ENCODE data around the gene TMEM33. TPM values are rescaled to one million over a fixed set of nuclear protein-coding genes. Genes with fewer than 3 reads are reported as not detected.
"Not testable (repeated sequence)": the region's sequence is repeated elsewhere in the genome, so short reads cannot be mapped to it uniquely, and the experiment has no call there.

Gene TMEM33
- total RNA-seq, 2 experiments from 2014 or later, result 43.8 to 57.2 TPM

- Mint-ChIP-seq H3K36me3 (ENCODE audit: low read depth) (no peaks in the 10 kb centered on the region), H3K27ac (no peak overlapping the region), H3K9me3 (ENCODE audit: low read depth) (no peaks in the 10 kb centered on the region), H3K4me1 (peaks cover 6% of the 10 kb centered on the region), H3K27me3 (peaks cover 3% of the 10 kb centered on the region), H3K4me3 (no peak overlapping the region)
- POLR2A ChIA-PET, result no interaction called here
- CTCF ChIA-PET, result interaction anchor here (0.8 kb wide), 1 partner anchor 26 kb away, joined by 3 read pairs; no protein-coding TSS in a partner anchor
- DNase-seq (no peak), ATAC-seq (no peak)
- intact Hi-C loops (cut with DNase I, micrococcal nuclease), result no loop called here
These were observed 21.7 kb upstream of the TMEM33 start for GRCh38 chr4:41913509-41913908.

GRCh38 chr4:41918278-41918677, 17.0 kb upstream of the TMEM33 start:
- no peak for ATAC-seq
- ChIA-PET CTCF (interaction anchor here (1.1 kb wide), 2 partner anchors 40 to 623 kb away, joined by 3 to 4 read pairs; no protein-coding TSS in a partner anchor), POLR2A (no interaction called here)
- H3K9me3 Mint-ChIP-seq (ENCODE audit: low read depth), result peaks cover 6% of the 10 kb centered on the region
- intact Hi-C loops (cut with DNase I, micrococcal nuclease), result no loop called here
- H3K36me3 Mint-ChIP-seq (ENCODE audit: low read depth), result no peaks in the 10 kb centered on the region
- no peak for DNase-seq
- H3K27ac Mint-ChIP-seq, result no peak overlapping the region
- peaks cover 5% of the 10 kb centered on the region for H3K4me1 Mint-ChIP-seq
- H3K27me3 Mint-ChIP-seq, result peaks cover 7% of the 10 kb centered on the region
- H3K4me3 Mint-ChIP-seq, result no peak overlapping the region

- ATAC-seq; H3K9me3 Mint-ChIP-seq (ENCODE audit: low read depth); H3K4me3 Mint-ChIP-seq; H3K27ac Mint-ChIP-seq; POLR2A ChIA-PET; H3K36me3 Mint-ChIP-seq (ENCODE audit: low read depth); DNase-seq; H3K27me3 Mint-ChIP-seq; intact Hi-C loops (cut with DNase I, micrococcal nuclease); CTCF ChIA-PET; H3K4me1 Mint-ChIP-seq: not testable (repeated sequence)
These were observed 14.8 kb upstream of the TMEM33 start for GRCh38 chr4:41920416-41920815.

DNA sequence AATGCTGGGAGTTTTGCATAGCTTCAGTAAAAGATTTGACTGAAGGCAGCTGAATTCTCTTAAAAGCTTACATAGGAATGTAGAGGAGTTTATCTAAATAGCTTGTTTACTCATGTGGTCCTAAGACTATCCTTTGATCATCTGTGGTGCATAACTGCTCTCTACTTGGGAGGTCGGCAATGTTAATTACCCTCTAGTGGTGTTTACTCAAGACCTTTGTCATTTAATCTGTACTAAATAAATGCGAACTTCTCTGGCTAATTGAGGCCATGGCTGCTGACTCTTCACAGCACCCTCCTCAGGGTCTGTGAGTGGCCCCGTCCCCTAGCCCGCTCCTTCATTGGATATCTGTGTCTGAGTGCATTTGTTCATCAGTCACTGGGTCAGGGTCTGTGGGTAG, 13.8 kb upstream of the TMEM33 start:
- no peak overlapping the region for H3K4me3 Mint-ChIP-seq
- peaks cover 7% of the 10 kb centered on the region for H3K27me3 Mint-ChIP-seq
- ATAC-seq (no peak), DNase-seq (no peak)
- no peak overlapping the region for H3K27ac Mint-ChIP-seq
- ChIA-PET POLR2A (no interaction called here), CTCF (no interaction called here)
- intact Hi-C loops (cut with DNase I, micrococcal nuclease), result no loop called here
- no peaks in the 10 kb centered on the region for H3K36me3 Mint-ChIP-seq (ENCODE audit: low read depth)
- peaks cover 6% of the 10 kb centered on the region for H3K9me3 Mint-ChIP-seq (ENCODE audit: low read depth)
- H3K4me1 Mint-ChIP-seq, result no peaks in the 10 kb centered on the region

GRCh38 chr4:41927796-41928499, 7.3 kb upstream of the TMEM33 start:
- Mint-ChIP-seq H3K36me3 (ENCODE audit: low read depth) (no peaks in the 10 kb centered on the region), H3K27ac (no peak overlapping the region), H3K4me3 (no peak overlapping the region), H3K9me3 (ENCODE audit: low read depth) (no peaks in the 10 kb centered on the region), H3K27me3 (peaks cover 4% of the 10 kb centered on the region), H3K4me1 (no peaks in the 10 kb centered on the region)
- DNase-seq (no peak), ATAC-seq (no peak)
- CTCF ChIA-PET, result no interaction called here
- POLR2A ChIA-PET, result no interaction called here
- intact Hi-C loops (cut with DNase I, micrococcal nuclease), result no loop called here

DNA sequence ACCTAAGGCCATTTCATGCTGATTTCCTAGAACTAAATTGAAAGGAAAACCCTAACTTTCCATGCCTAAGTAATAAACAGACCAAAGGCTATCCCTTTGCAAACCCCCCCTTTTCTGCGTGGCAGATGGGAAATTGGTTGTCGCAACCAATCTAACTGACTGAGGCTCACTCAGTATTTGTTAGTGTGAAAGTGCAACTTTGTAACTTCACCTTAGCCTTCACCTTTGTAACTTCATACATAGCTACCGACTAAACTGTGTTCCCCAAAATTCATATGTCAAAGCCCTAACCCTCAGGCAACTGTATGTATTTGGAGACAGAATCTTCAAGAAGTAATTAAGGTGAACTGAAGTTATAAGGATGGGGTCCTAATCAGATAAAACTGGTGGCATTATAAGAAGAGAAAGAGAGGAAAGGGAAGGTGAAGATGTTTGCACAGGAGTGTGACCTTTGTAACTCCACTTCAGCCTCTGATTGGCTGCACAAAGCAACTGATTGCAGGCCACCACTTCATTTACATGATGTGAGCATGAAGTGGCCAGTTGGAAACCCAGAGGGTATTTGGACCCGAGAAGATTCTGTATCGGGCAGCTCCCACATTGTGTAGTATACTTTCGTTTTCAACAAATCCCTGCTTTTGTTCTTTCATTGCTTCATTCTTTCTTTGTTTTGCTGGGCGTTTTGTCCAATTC, 4.9 kb upstream of the TMEM33 start:
- DNase-seq (no peak), ATAC-seq (no peak)
- Mint-ChIP-seq H3K4me3 (no peak overlapping the region), H3K4me1 (peaks cover 7% of the 10 kb centered on the region), H3K9me3 (ENCODE audit: low read depth) (no peaks in the 10 kb centered on the region), H3K27me3 (peaks cover 4% of the 10 kb centered on the region), H3K36me3 (ENCODE audit: low read depth) (peaks cover under 1% of the 10 kb centered on the region), H3K27ac (no peak overlapping the region)
- POLR2A ChIA-PET, result interaction anchor here (0.6 kb wide), 1 partner anchor 47 kb away, joined by 3 read pairs; no protein-coding TSS in a partner anchor
- CTCF ChIA-PET, result interaction anchor here (0.6 kb wide), 1 partner anchor 61 kb away, joined by 3 read pairs; no protein-coding TSS in a partner anchor
- intact Hi-C loops (cut with DNase I, micrococcal nuclease), result no loop called here

- no peak overlapping the region for H3K4me3 Mint-ChIP-seq
- H3K36me3 Mint-ChIP-seq (ENCODE audit: low read depth), result peaks cover 20% of the 10 kb centered on the region
- H3K27ac Mint-ChIP-seq, result no peak overlapping the region
- ChIA-PET POLR2A (no interaction called here), CTCF (interaction anchor here (0.6 kb wide), 1 partner anchor 499 kb away, joined by 3 read pairs; no protein-coding TSS in a partner anchor)
- intact Hi-C loops (cut with DNase I, micrococcal nuclease), result no loop called here
- no peaks in the 10 kb centered on the region for H3K9me3 Mint-ChIP-seq (ENCODE audit: low read depth)
- DNase-seq, result no peak
- peaks cover 4% of the 10 kb centered on the region for H3K27me3 Mint-ChIP-seq
- no peak for ATAC-seq
- peaks cover 23% of the 10 kb centered on the region for H3K4me1 Mint-ChIP-seq
These were observed 2.2 kb upstream of the TMEM33 start for GRCh38 chr4:41932988-41933387.

- POLR2A ChIA-PET, result interaction anchor here (1.0 kb wide), 1 partner anchor 57 kb away, joined by 4 read pairs; the partner anchor contains the start of gene SLC30A9
- DNase-seq (peak; percentile 18), ATAC-seq (no peak)
- Mint-ChIP-seq H3K27ac (peak overlapping the region; percentile 92), H3K36me3 (ENCODE audit: low read depth) (peaks cover 27% of the 10 kb centered on the region), H3K27me3 (no peaks in the 10 kb centered on the region), H3K4me1 (peaks cover 30% of the 10 kb centered on the region), H3K9me3 (ENCODE audit: low read depth) (no peaks in the 10 kb centered on the region), H3K4me3 (peak overlapping the region; percentile 97)
- CTCF ChIA-PET, result no interaction called here
- intact Hi-C loops (cut with DNase I, micrococcal nuclease), result loop anchor here in 1 of 2 experiments (2.0 kb wide), 1 partner anchor 717 kb away; no protein-coding TSS in a partner anchor
These were observed 1.2 kb upstream of the TMEM33 start for GRCh38 chr4:41933997-41934503.

GRCh38 chr4:41934514-41934900, 722 bp upstream of the TMEM33 start:
- ChIA-PET POLR2A (interaction anchor here (0.6 to 1.0 kb wide), 2 partner anchors 56 to 693 kb away, joined by 3 to 4 read pairs; partner anchors contain the start of gene SLC30A9), CTCF (no interaction called here)
- peak overlapping the region; percentile 92 for H3K27ac Mint-ChIP-seq
- H3K36me3 Mint-ChIP-seq (ENCODE audit: low read depth), result peaks cover 31% of the 10 kb centered on the region
- ATAC-seq (no peak), DNase-seq (no peak)
- peak overlapping the region; percentile 97 for H3K4me3 Mint-ChIP-seq
- intact Hi-C loops (cut with DNase I, micrococcal nuclease), result loop anchor here in 1 of 2 experiments (2.0 kb wide), 1 partner anchor 718 kb away; no protein-coding TSS in a partner anchor
- peaks cover 33% of the 10 kb centered on the region for H3K4me1 Mint-ChIP-seq
- no peaks in the 10 kb centered on the region for H3K9me3 Mint-ChIP-seq (ENCODE audit: low read depth)
- no peaks in the 10 kb centered on the region for H3K27me3 Mint-ChIP-seq

GRCh38 chr4:41935652-41936021, 408 bp downstream of the TMEM33 start:
- peak overlapping the region; percentile 92 for H3K27ac Mint-ChIP-seq
- CTCF ChIA-PET, result interaction anchor here (0.6 kb wide), 1 partner anchor 219 kb away, joined by 4 read pairs; no protein-coding TSS in a partner anchor
- H3K9me3 Mint-ChIP-seq (ENCODE audit: low read depth), result no peaks in the 10 kb centered on the region
- ATAC-seq (peak; percentile 47), DNase-seq (peak; percentile 64)
- no peaks in the 10 kb centered on the region for H3K27me3 Mint-ChIP-seq
- POLR2A ChIA-PET, result no interaction called here
- H3K4me1 Mint-ChIP-seq, result peaks cover 36% of the 10 kb centered on the region
- peak overlapping the region; percentile 97 for H3K4me3 Mint-ChIP-seq
- intact Hi-C loops (cut with DNase I, micrococcal nuclease), result loop anchor here (1.0 to 2.0 kb wide), 2 partner anchors 55 to 719 kb away; partner anchors contain the start of gene SLC30A9 (in 2 of the 2)
- peaks cover 37% of the 10 kb centered on the region for H3K36me3 Mint-ChIP-seq (ENCODE audit: low read depth)

DNA sequence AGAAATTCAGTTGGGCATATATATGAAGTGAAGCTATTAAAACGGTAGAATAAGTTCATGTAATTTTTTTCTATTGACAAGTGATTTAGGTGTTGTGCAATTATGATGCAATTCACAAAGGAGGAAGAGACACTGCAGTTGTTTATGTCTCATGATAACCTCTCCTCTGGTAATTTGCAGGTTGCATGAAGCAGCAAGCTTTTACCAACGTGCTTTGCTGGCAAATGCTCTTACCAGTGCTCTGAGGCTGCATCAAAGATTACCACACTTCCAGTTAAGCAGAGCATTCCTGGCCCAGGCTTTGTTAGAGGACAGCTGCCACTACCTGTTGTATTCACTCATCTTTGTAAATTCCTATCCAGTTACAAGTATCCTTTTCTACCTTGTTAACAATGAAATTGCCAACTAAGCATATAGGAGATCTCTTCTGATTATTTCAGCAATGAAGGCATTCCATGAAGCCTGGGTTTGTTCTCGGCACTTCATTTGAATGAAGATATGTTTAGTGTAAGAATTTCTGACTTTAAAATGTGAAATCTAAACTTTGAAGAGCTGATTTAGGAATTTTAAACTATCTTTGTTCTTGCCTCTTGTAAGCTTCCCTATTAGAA, 3.9 kb downstream of the TMEM33 start:
- ChIA-PET POLR2A (no interaction called here), CTCF (interaction anchor here (0.7 to 1.1 kb wide), 2 partner anchors 7 to 11 kb away, joined by 3 read pairs; no protein-coding TSS in a partner anchor)
- intact Hi-C loops (cut with DNase I, micrococcal nuclease), result no loop called here
- H3K4me3 Mint-ChIP-seq, result no peak overlapping the region
- ATAC-seq (no peak), DNase-seq (no peak)
- no peaks in the 10 kb centered on the region for H3K9me3 Mint-ChIP-seq (ENCODE audit: low read depth)
- H3K36me3 Mint-ChIP-seq (ENCODE audit: low read depth), result peaks cover 53% of the 10 kb centered on the region
- H3K27ac Mint-ChIP-seq, result no peak overlapping the region
- peaks cover 48% of the 10 kb centered on the region for H3K4me1 Mint-ChIP-seq
- H3K27me3 Mint-ChIP-seq, result no peaks in the 10 kb centered on the region

Measured in activated CD4-positive, alpha-beta T cell treated with anti-CD3 and anti-CD28 coated beads for 36 hours (primary cell).